Bronchial epithelial cell (primary cell): ENCODE measurements around the gene HOXD11. TPM values are rescaled to one million over a fixed set of nuclear protein-coding genes. Genes with fewer than 3 reads are reported as not detected.

Source experiments
- DNase-seq: peaks from one replicate; pipeline ENCODE4 v3.0.0-alpha.2; 2010; ENCODE audit warnings: low read depth
- FAIRE-seq: peaks from 2 replicates; lab custom pipeline; 2011; peaks lifted over from hg19 to GRCh38; lab: Jason Lieb, UNC
- H3K27me3 ChIP-seq: 2 replicates; pipeline ENCODE4 v1.5.1; 2011; ENCODE audit warnings: low read length; ENCODE audit not compliant: control insufficient read depth, insufficient read depth
- H3K36me3 ChIP-seq: 2 replicates; pipeline ENCODE4 v1.5.1; 2011; ENCODE audit warnings: low read length; ENCODE audit not compliant: control insufficient read depth, insufficient read depth
- H3K4me3 ChIP-seq: 2 replicates; pipeline ENCODE4 v1.5.1; 2011; ENCODE audit warnings: mild to moderate bottlenecking, low read depth, low read length, control low read depth
- total RNA-seq: library from RNA; depleted of rRNA; stranded (reverse); fragments of >200 nt; gene quantifications from 2 replicates; pipeline ENCODE4 v1.2.1, GENCODE V29; 2014
- TF ChIP-seq, protein P1 (sequence below): IDR thresholded peaks from 2 replicates; pipeline ENCODE4 v1.5.1; 2011; ENCODE audit warnings: mild to moderate bottlenecking, moderate library complexity, low read length, control low read depth, inconsistent platforms; ENCODE audit not compliant: insufficient read depth, severe bottlenecking

Gene HOXD11
- total RNA-seq, 1 donor from 2014 or later = not detected

GRCh38 chr2:176132205-176133171 lies 25.4 kb downstream of the HOXD11 start:
- Histone ChIP-seq H3K27me3 (peaks cover 70% of the 10 kb centered on the region), H3K36me3 (no peaks in the 10 kb centered on the region), H3K4me3 (no peak overlapping the region)
- FAIRE-seq = no peak
- TF ChIP-seq, protein P1, sequence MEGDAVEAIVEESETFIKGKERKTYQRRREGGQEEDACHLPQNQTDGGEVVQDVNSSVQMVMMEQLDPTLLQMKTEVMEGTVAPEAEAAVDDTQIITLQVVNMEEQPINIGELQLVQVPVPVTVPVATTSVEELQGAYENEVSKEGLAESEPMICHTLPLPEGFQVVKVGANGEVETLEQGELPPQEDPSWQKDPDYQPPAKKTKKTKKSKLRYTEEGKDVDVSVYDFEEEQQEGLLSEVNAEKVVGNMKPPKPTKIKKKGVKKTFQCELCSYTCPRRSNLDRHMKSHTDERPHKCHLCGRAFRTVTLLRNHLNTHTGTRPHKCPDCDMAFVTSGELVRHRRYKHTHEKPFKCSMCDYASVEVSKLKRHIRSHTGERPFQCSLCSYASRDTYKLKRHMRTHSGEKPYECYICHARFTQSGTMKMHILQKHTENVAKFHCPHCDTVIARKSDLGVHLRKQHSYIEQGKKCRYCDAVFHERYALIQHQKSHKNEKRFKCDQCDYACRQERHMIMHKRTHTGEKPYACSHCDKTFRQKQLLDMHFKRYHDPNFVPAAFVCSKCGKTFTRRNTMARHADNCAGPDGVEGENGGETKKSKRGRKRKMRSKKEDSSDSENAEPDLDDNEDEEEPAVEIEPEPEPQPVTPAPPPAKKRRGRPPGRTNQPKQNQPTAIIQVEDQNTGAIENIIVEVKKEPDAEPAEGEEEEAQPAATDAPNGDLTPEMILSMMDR = no peak
- no peak for DNase-seq

DNA sequence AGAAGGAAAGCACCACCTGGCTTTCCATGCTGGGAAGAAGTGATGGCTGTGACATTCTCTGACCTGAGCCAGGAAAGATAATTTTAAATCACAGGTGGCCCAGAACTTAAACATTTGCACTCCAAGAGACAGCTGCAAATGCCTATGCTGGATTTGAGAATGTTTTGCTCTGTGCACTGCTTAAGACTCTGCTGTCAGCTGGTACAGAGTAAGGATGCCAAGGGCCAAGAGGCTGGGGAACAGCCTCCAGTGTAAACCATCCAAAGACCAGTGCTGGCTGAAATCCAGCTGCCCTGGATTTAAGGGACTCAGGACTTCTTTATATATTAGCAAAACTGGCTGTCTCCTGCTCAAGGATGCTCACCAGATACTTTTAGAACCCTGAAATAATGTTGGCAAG lies 26.3 kb downstream of the HOXD11 start:
- no peak for DNase-seq
- Histone ChIP-seq H3K36me3 (no peaks in the 10 kb centered on the region), H3K27me3 (peaks cover 66% of the 10 kb centered on the region), H3K4me3 (no peak overlapping the region)
- no peak for FAIRE-seq
- TF ChIP-seq, protein P1 = no peak

- Histone ChIP-seq H3K4me3 (no peak overlapping the region), H3K36me3 (no peaks in the 10 kb centered on the region), H3K27me3 (peaks cover 65% of the 10 kb centered on the region)
- DNase-seq (no peak), FAIRE-seq (no peak)
- TF ChIP-seq, protein P1 = no peak
Measured at GRCh38 chr2:176134035-176134434, 27.0 kb downstream of the HOXD11 start.

GRCh38 chr2:176135035-176135440 lies 28.0 kb downstream of the HOXD11 start:
- no peaks in the 10 kb centered on the region for H3K36me3 ChIP-seq
- DNase-seq = no peak
- no peak overlapping the region for H3K4me3 ChIP-seq
- H3K27me3 ChIP-seq = peaks cover 66% of the 10 kb centered on the region
- TF ChIP-seq, protein P1 = no peak
- no peak for FAIRE-seq

DNA sequence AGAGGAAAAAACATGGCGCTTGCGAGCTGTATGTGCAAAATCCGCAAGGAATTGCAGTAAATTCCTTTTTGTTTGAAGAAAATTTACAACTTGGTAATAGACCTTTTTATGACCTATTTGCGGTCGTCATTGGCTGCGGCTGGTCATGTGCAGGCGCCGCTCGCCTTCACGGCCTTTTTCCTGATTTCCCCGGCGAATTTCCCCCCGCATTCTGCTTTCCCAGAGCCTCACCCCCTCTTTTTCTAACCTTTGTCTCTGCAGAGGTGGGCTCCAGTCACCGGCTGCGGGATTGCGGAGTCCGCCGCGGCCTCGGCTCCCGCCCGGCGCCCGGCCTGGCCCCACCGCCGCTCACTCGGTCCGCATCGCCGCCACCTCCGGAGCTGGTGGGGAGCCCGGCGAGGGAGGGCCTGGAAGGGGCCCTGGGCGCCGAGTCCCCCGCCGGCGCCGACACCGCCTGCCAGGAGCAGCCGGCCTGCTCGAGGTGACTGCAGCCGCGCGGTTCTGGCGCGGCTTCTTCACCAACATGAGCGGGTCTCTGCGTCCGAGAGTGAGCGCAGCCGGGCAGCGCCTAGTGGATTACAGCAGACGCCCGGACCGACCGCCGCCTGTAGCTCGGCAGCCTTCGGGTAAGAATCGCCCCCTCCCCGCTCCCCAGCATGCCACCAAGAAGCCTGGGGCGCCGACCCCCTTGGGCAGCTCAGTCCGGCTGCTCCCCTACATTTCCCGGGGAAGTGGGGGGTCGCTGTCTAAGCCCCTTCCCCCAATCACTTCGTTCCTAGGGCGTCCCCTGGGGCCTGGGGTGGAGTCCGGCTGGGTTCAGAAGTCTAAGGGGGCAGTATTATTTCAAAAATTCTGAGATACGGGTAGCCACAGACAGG lies 29.5 kb downstream of the HOXD11 start:
- Histone ChIP-seq H3K36me3 (no peaks in the 10 kb centered on the region), H3K27me3 (peaks cover 61% of the 10 kb centered on the region), H3K4me3 (no peak overlapping the region)
- FAIRE-seq (no peak), DNase-seq (no peak)
- TF ChIP-seq, protein P1 = no peak
